ENCODE results near the gene COL5A1.

The COL5A1 gene

GRCh38 chr9:134748591-134748990, 107.0 kb downstream of the COL5A1 start:
- no peak for DNase-seq

GRCh38 chr9:134750450-134751155, 109.0 kb downstream of the COL5A1 start:
- no peak for DNase-seq

- DNase-seq: no peak
These were observed 110.0 kb downstream of the COL5A1 start for GRCh38 chr9:134751622-134752021.

GRCh38 chr9:134752471-134753168, 111.0 kb downstream of the COL5A1 start:
- no peak for DNase-seq

- no peak for DNase-seq
These were observed 111.6 kb downstream of the COL5A1 start for GRCh38 chr9:134753191-134753590.

GRCh38 chr9:134755221-134755907, 113.8 kb downstream of the COL5A1 start:
- no peak for DNase-seq

GRCh38 chr9:134756098-134756497, 114.5 kb downstream of the COL5A1 start:
- no peak for DNase-seq

- no peak for DNase-seq
These were observed 115.8 kb downstream of the COL5A1 start for GRCh38 chr9:134757216-134757975.

GRCh38 chr9:134758949-134759607, 117.5 kb downstream of the COL5A1 start:
- no peak for DNase-seq

GRCh38 chr9:134759913-134760312, 118.3 kb downstream of the COL5A1 start:
- no peak for DNase-seq

GRCh38 chr9:134760750-134761420, 119.3 kb downstream of the COL5A1 start:
- DNase-seq: no peak

GRCh38 chr9:134764473-134765269, 123.1 kb downstream of the COL5A1 start:
- no peak for DNase-seq

- no peak for DNase-seq
These were observed 124.2 kb downstream of the COL5A1 start for GRCh38 chr9:134765785-134766184.

- DNase-seq: no peak
These were observed 125.0 kb downstream of the COL5A1 start for GRCh38 chr9:134766587-134766986.

GRCh38 chr9:134768332-134768708, 126.7 kb downstream of the COL5A1 start:
- DNase-seq: no peak

GRCh38 chr9:134768709-134769351, 127.2 kb downstream of the COL5A1 start:
- no peak for DNase-seq

GRCh38 chr9:134770972-134771971, 129.7 kb downstream of the COL5A1 start:
- DNase-seq: no peak

GRCh38 chr9:134772331-134772730, 130.7 kb downstream of the COL5A1 start:
- no peak for DNase-seq

GRCh38 chr9:134773842-134774241, 132.2 kb downstream of the COL5A1 start:
- no peak for DNase-seq

Data from activated CD4-positive, alpha-beta T cell treated with anti-CD3 and anti-CD28 coated beads for 1 hour (primary cell).